Cardiac muscle cell (in vitro differentiated cells and primary cell): ENCODE results near the gene SERPINA3. TPM values are rescaled to one million over a fixed set of nuclear protein-coding genes. Genes with fewer than 3 reads are reported as not detected.

Experiments
- DNase-seq, 2 donors: peaks; one replicate each; pipeline versions ENCODE4 v3.0.0 to v3.0.0-alpha.2; 2010 to 2017; ENCODE audit warnings: low read depth in 1 of 2, low spot score in 1 of 2
- H3K27ac ChIP-seq: fragments of 200-600 bp; sonication (generic); 2 replicates; pipeline ENCODE4 v1.5.1; 2016
- H3K27me3 ChIP-seq: fragments of 200-600 bp; sonication (generic); 2 replicates; pipeline ENCODE4 v1.6.0; 2016; ENCODE audit warnings: control low read depth
- H3K36me3 ChIP-seq: fragments of 200-600 bp; sonication (generic); 2 replicates; pipeline ENCODE4 v1.5.1; 2016; ENCODE audit warnings: control low read depth
- H3K4me1 ChIP-seq: fragments of 200-600 bp; sonication (generic); 2 replicates; pipeline ENCODE4 v1.8.1; 2017; ENCODE audit warnings: low read depth, mild to moderate bottlenecking, mixed run types
- H3K4me3 ChIP-seq: fragments of 200-600 bp; sonication (generic); 2 replicates; pipeline ENCODE4 v1.5.1; 2016; ENCODE audit warnings: mild to moderate bottlenecking
- H3K9me3 ChIP-seq: fragments of 200-600 bp; sonication (generic); 2 replicates; pipeline ENCODE4 v1.5.1; 2017; ENCODE audit warnings: low read depth, mild to moderate bottlenecking, control low read depth
- polyA plus RNA-seq: library from polyadenylated mRNA; unstranded; fragments of >200 nt; fragmentation: Nextera tagmentation; extraction: Ambion mirVana; gene quantifications from 2 replicates; pipeline ENCODE4 v1.2.1, GENCODE V29; 2016
- total RNA-seq: library from RNA; depleted of rRNA; stranded (reverse); fragments of >200 nt; gene quantifications from 2 replicates; pipeline ENCODE4 v1.2.3, GENCODE V29; 2016
- TF ChIP-seq, protein P1 (sequence below): IDR thresholded peaks from 2 replicates; pipeline ENCODE4 v1.5.1; 2012; ENCODE audit warnings: low read depth, mild to moderate bottlenecking, low read length

SERPINA3 gene
- not detected in 2 replicates for total RNA-seq
- polyA plus RNA-seq = 0.31 TPM in 1 of 2 replicates, not detected in the other

GRCh38 chr14:94612174-94612573 is at the start of gene SERPINA3:
SERPINA3 (plus strand) TSS chr14:94612391; CDS start chr14:94614442, 2,051 bp downstream.
- H3K4me3 ChIP-seq = no peak within 1 kb of the TSS

GRCh38 chr14:94562941-94563883 is 49.0 kb upstream of the SERPINA3 start:
- no peak overlapping the region for H3K4me3 ChIP-seq
- no peaks in the 10 kb centered on the region for H3K36me3 ChIP-seq
- H3K27me3 ChIP-seq = no peaks in the 10 kb centered on the region
- no peak for DNase-seq
- H3K4me1 ChIP-seq = no peaks in the 10 kb centered on the region
- no peak overlapping the region for H3K27ac ChIP-seq
- H3K9me3 ChIP-seq = no peaks in the 10 kb centered on the region
- TF ChIP-seq, protein P1, sequence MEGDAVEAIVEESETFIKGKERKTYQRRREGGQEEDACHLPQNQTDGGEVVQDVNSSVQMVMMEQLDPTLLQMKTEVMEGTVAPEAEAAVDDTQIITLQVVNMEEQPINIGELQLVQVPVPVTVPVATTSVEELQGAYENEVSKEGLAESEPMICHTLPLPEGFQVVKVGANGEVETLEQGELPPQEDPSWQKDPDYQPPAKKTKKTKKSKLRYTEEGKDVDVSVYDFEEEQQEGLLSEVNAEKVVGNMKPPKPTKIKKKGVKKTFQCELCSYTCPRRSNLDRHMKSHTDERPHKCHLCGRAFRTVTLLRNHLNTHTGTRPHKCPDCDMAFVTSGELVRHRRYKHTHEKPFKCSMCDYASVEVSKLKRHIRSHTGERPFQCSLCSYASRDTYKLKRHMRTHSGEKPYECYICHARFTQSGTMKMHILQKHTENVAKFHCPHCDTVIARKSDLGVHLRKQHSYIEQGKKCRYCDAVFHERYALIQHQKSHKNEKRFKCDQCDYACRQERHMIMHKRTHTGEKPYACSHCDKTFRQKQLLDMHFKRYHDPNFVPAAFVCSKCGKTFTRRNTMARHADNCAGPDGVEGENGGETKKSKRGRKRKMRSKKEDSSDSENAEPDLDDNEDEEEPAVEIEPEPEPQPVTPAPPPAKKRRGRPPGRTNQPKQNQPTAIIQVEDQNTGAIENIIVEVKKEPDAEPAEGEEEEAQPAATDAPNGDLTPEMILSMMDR = no peak

More at GRCh38 chr14:94612174-94612573, at the start of gene SERPINA3:
- no peaks in the 10 kb centered on the region for H3K36me3 ChIP-seq
- no peaks in the 10 kb centered on the region for H3K4me1 ChIP-seq
- no peaks in the 10 kb centered on the region for H3K9me3 ChIP-seq
- no peak within 1 kb of the TSS for H3K27ac ChIP-seq
- TF ChIP-seq, protein P1 = no peak
- H3K27me3 ChIP-seq = no peaks in the 10 kb centered on the region
- DNase-seq = peak in 1 of 2 donors; percentile 78

- TF ChIP-seq, protein P1 = no peak
- H3K4me3 ChIP-seq = no peak overlapping the region
- no peak overlapping the region for H3K27ac ChIP-seq
- H3K36me3 ChIP-seq = no peaks in the 10 kb centered on the region
- no peaks in the 10 kb centered on the region for H3K4me1 ChIP-seq
- DNase-seq = no peak
- H3K9me3 ChIP-seq = no peaks in the 10 kb centered on the region
- no peaks in the 10 kb centered on the region for H3K27me3 ChIP-seq
These were observed 47.8 kb upstream of the SERPINA3 start for GRCh38 chr14:94564381-94564780.

GRCh38 chr14:94568186-94568585 is 44.0 kb upstream of the SERPINA3 start:
- Histone ChIP-seq H3K4me3 (no peak overlapping the region), H3K9me3 (no peaks in the 10 kb centered on the region)

DNA sequence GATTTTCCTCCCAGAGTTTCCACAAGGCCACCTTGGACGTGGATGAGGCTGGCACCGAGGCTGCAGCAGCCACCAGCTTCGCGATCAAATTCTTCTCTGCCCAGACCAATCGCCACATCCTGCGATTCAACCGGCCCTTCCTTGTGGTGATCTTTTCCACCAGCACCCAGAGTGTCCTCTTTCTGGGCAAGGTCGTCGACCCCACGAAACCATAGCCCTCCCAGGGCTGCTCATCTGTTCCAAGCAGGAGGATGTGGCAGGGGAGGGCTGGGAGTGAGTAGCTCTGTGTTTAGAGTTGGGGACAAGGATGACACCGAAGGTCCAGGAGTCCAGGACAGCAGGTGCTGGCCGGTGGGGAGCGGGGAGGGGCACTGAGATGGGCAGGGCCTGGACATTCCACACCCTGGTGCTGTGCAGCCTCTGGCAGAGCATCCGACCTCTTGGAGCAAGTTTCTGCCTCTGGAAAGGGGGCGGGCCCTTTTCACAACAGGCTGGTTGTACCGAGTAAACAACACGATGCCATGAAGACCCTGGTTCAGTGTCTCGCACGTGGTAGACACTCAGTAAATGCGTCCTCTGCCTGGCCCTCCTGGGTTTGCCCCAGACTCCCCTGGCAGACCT is 42.7 kb upstream of the SERPINA3 start:
- Histone ChIP-seq H3K27me3 (no peaks in the 10 kb centered on the region), H3K27ac (no peak overlapping the region), H3K9me3 (no peaks in the 10 kb centered on the region), H3K4me1 (no peaks in the 10 kb centered on the region), H3K4me3 (no peak overlapping the region), H3K36me3 (no peaks in the 10 kb centered on the region)
- TF ChIP-seq, protein P1 = no peak
- DNase-seq = no peak

More at GRCh38 chr14:94568186-94568585, 44.0 kb upstream of the SERPINA3 start:
- no peak for DNase-seq
- Histone ChIP-seq H3K4me1 (no peaks in the 10 kb centered on the region), H3K27ac (no peak overlapping the region), H3K27me3 (no peaks in the 10 kb centered on the region), H3K36me3 (no peaks in the 10 kb centered on the region)
- TF ChIP-seq, protein P1 = no peak
